K562 (cell line): ENCODE data around the gene FOSL2. TPM values are rescaled to one million over a fixed set of nuclear protein-coding genes. Genes with fewer than 3 reads are reported as not detected.

Experiments used
- ATAC-seq: fragments of 200-7000 bp; cut with Tn5 transposase; 3 replicates; pipeline ENCODE4 v1.9.1; 2020; ENCODE audit warnings: moderate library complexity
- BruUV-seq: library from RNA; stranded (reverse); fragments of 400-500 nt; replicated peaks from 2 replicates; lab custom pipeline; 2021; lab: Mats Ljungman, UMichigan
- CTCF ChIA-PET: fragments of 300-600 bp; formaldehyde crosslinking; extraction: SDS; loops from one replicate; lab custom pipeline; 2021; ENCODE audit warnings: low intra/inter-chr PET ratio; lab: Yijun Ruan, JAX
- POLR2A ChIA-PET: fragments of 300-600, 350-650 bp; sonication (Branson Sonifier 250); formaldehyde crosslinking; extraction: SDS; loops from one replicate; lab custom pipeline; 2021; ENCODE audit warnings: antibody characterized with exemption, inconsistent platforms; lab: Yijun Ruan, JAX
- DNase-seq, 4 experiments: peaks; one replicate each; pipeline versions ENCODE4 v3.0.0 to v3.0.0-alpha.2; 2011 to 2018; ENCODE audit warnings: low spot score in 3 of 4, mixed read lengths in 3 of 4; ENCODE audit errors: extremely low read depth in 1 of 4
- FAIRE-seq: peaks from 2 replicates; lab custom pipeline; 2011; peaks lifted over from hg19 to GRCh38; lab: Jason Lieb, UNC
- H2AFZ ChIP-seq: 2 replicates; pipeline ENCODE4 v1.6.0; 2011; ENCODE audit warnings: low read depth, low read length, control low read depth, inconsistent platforms
- H3K27ac ChIP-seq: fragments of 200-600 bp; 3 replicates; pipeline ENCODE4 v1.8.0; 2011; ENCODE audit warnings: low read depth, mild to moderate bottlenecking, control low read depth, inconsistent platforms, low read length, moderate library complexity, mixed read lengths; ENCODE audit errors: extremely low read depth
- H3K27me3 ChIP-seq, 2 experiments: fragments of 300-600 bp in 1 of 2; 2 replicates in 1 of 2; 3 replicates in 1 of 2; pipeline versions ENCODE4 v1.6.0 to v1.8.0; 2011; ENCODE audit warnings: inconsistent platforms in 2 of 2, low read length in 2 of 2, mild to moderate bottlenecking in 1 of 2, mixed read lengths in 1 of 2, moderate library complexity in 1 of 2; ENCODE audit not compliant: control insufficient read depth in 2 of 2, insufficient read depth in 2 of 2
- H3K36me3 ChIP-seq: fragments of 300-600 bp; 3 replicates; pipeline ENCODE4 v1.8.0; 2011; ENCODE audit warnings: mild to moderate bottlenecking, low read length, inconsistent platforms; ENCODE audit not compliant: control insufficient read depth, insufficient read depth
- H3K4me1 ChIP-seq, 2 experiments: fragments of 200-600 bp in 1 of 2; replicated peaks in 1 of 2; 2 replicates in 1 of 2; 3 replicates in 1 of 2; pipeline versions ENCODE4 v1.5.1 to v1.8.0; 2011; ENCODE audit warnings: inconsistent platforms in 2 of 2, low read length in 2 of 2, mild to moderate bottlenecking in 1 of 2, mixed read lengths in 1 of 2, moderate library complexity in 1 of 2; ENCODE audit not compliant: control insufficient read depth in 2 of 2, insufficient read depth in 2 of 2
- H3K4me2 ChIP-seq: 2 replicates; pipeline ENCODE4 v1.6.1; 2011; ENCODE audit warnings: low read length, control low read depth, inconsistent platforms, mixed read lengths; ENCODE audit not compliant: insufficient read depth
- H3K4me3 ChIP-seq: fragments of 200-600 bp; sonication (generic), shearing (Covaris generic); 2 replicates; pipeline ENCODE4 v1.5.1; 2016; ENCODE audit warnings: control low read depth, inconsistent platforms
- H3K79me2 ChIP-seq: fragments of 200-600 bp; 3 replicates; pipeline ENCODE4 v1.8.0; 2011; ENCODE audit warnings: low read length, inconsistent platforms; ENCODE audit not compliant: control insufficient read depth, insufficient read depth
- H3K9ac ChIP-seq, 2 experiments: 2 replicates each; pipeline versions ENCODE4 v1.6.0 to v1.6.1; 2011; ENCODE audit warnings: low read depth in 2 of 2, low read length in 2 of 2, control low read depth in 1 of 2, inconsistent platforms in 1 of 2, mild to moderate bottlenecking in 1 of 2, mixed read lengths in 1 of 2; ENCODE audit not compliant: insufficient read depth in 1 of 2
- H3K9me1 ChIP-seq: one replicate; pipeline ENCODE4 v1.6.0; 2011; ENCODE audit warnings: inconsistent platforms, mild to moderate bottlenecking, low read length, moderate library complexity; ENCODE audit not compliant: control insufficient read depth, insufficient read depth
- H3K9me3 ChIP-seq: replicated peaks from 2 replicates; pipeline ENCODE4 v1.5.1; 2011; ENCODE audit warnings: low read depth, low read length, inconsistent platforms; ENCODE audit not compliant: control insufficient read depth, insufficient read depth
- H4K20me1 ChIP-seq: replicated peaks from 2 replicates; pipeline ENCODE4 v1.6.1; 2011; ENCODE audit warnings: low read length, inconsistent platforms, mixed read lengths; ENCODE audit not compliant: control insufficient read depth, insufficient read depth
- ADNP ChIP-seq: fragments of 200-800 bp; sonication (Bioruptor generic); IDR thresholded peaks from 2 replicates; pipeline ENCODE4 v1.6.1; 2016; ENCODE audit warnings: missing genetic modification characterization, missing compliant biosample characterization
- BCOR ChIP-seq: fragments of 450-650 bp; IDR thresholded peaks from 2 replicates; pipeline ENCODE4 v1.6.1; 2016
- CBX1 ChIP-seq: sonication (generic); IDR thresholded peaks from 2 replicates; pipeline ENCODE4 v1.6.1; 2016; ENCODE audit warnings: antibody characterized with exemption, low read depth, mild to moderate bottlenecking
- CHD4 ChIP-seq: fragments of 200-600 bp; sonication (generic); IDR thresholded peaks from 3 replicates; pipeline ENCODE4 v1.6.1; 2012; ENCODE audit warnings: low read depth, mild to moderate bottlenecking, mixed read lengths, low read length, inconsistent platforms; ENCODE audit not compliant: insufficient read depth, insufficient replicate concordance, poor library complexity, severe bottlenecking
- HNRNPH1 ChIP-seq: fragments of 200-400 bp; formaldehyde crosslinking; optimal IDR thresholded peaks from 2 replicates; pipeline ENCODE3; 2017; ENCODE audit warnings: low read depth, mild to moderate bottlenecking, low read length, moderate library complexity
- KDM1A ChIP-seq, 2 experiments: fragments of 450-650 bp; IDR thresholded peaks; 2 replicates each; pipeline ENCODE4 v1.6.1; 2016; ENCODE audit warnings: mild to moderate bottlenecking in 2 of 2
- KLF13 ChIP-seq: fragments of 450-650 bp; IDR thresholded peaks from 2 replicates; pipeline ENCODE4 v1.6.1; 2016; ENCODE audit warnings: missing genetic modification characterization, low read depth, mild to moderate bottlenecking, missing compliant biosample characterization, moderate library complexity, borderline replicate concordance
- MYNN ChIP-seq, 2 experiments: sonication (generic); formaldehyde crosslinking in 1 of 2; IDR thresholded peaks; 2 replicates each; pipeline versions ENCODE4 v1.5.0 to v1.6.1; 2016 to 2020; ENCODE audit warnings: antibody characterized with exemption in 1 of 2, missing genetic modification reagents in 1 of 2
- PTBP1 ChIP-seq: fragments of 200-400 bp; formaldehyde crosslinking; IDR thresholded peaks from 2 replicates; pipeline ENCODE4 v1.6.1; 2017; ENCODE audit warnings: low read depth, low read length
- RBM25 ChIP-seq: fragments of 200-400 bp; formaldehyde crosslinking; IDR thresholded peaks from 2 replicates; pipeline ENCODE4 v1.6.1; 2018; ENCODE audit warnings: low read length, low read depth, moderate library complexity; ENCODE audit not compliant: severe bottlenecking
- RCOR1 ChIP-seq, 2 experiments: IDR thresholded peaks; 2 replicates each; pipeline ENCODE4 v1.6.1; 2012; ENCODE audit warnings: low read depth in 2 of 2, low read length in 2 of 2, borderline replicate concordance in 1 of 2, improper control_type of control experiment in 1 of 2
- SMARCA5 ChIP-seq: fragments of 450-650 bp; IDR thresholded peaks from 2 replicates; pipeline ENCODE4 v1.6.1; 2016
- ZFP36 ChIP-seq: fragments of 150-350 bp; IDR thresholded peaks from 2 replicates; pipeline ENCODE4 v1.6.1; 2018; ENCODE audit warnings: low read length, low read depth; ENCODE audit not compliant: partially characterized antibody
- ZNF436 ChIP-seq: fragments of 250-450, 450-650 bp; sonication (Bioruptor Pico); formaldehyde crosslinking; IDR thresholded peaks from 2 replicates; pipeline ENCODE4 v1.7.0; 2020; ENCODE audit warnings: mild to moderate bottlenecking
- WGBS: fragments of 100-300 bp; shearing (Covaris generic); methylation state at CpG from one replicate; pipeline ENCODE4 v1.1.6; 2016; ENCODE audit warnings: low coverage, mixed read lengths; ENCODE audit not compliant: insufficient coverage; ENCODE audit errors: missing lambda C conversion rate; 5-methylcytosine and 5-hydroxymethylcytosine counted together
- in situ Hi-C: fragments of 300-500 bp; cut with MboI; formaldehyde crosslinking; loops from 4 replicates; pipeline ENCODE4 v1.15.0; 2018; ENCODE audit warnings: inconsistent platforms, mixed read lengths
- intact Hi-C: fragments of 100-400 bp; cut with micrococcal nuclease; formaldehyde crosslinking; loops from 2 replicates; pipeline ENCODE4 v1.14.2; 2022
- polyA plus RNA-seq, 8 experiments: library from polyadenylated mRNA; depleted of rRNA in 4 of 8; stranded (reverse) in 5 of 8; unstranded in 3 of 8; fragments of >200 nt; fragmentation: Nextera tagmentation in 2 of 8; fragmentation: Illumina TruSeq in 1 of 8; extraction: Ambion mirVana in 2 of 8; extraction: Trizol in 1 of 8; gene quantifications; 2 replicates each; pipeline versions ENCODE4 v1.2.1 to v1.2.3, GENCODE V29; 2011 to 2014; ENCODE audit warnings: inconsistent platforms in 1 of 8, missing spikeins in 1 of 8
- total RNA-seq, 7 experiments: library from RNA; depleted of rRNA in 6 of 7; stranded (reverse); fragments of >200 nt in 6 of 7; fragmentation: Illumina TruSeq in 2 of 7; extraction: Trizol in 2 of 7; gene quantifications; 2 replicates each; pipeline versions ENCODE4 v1.2.1 to v1.2.3, GENCODE V29; 2011 to 2021; ENCODE audit warnings: low replicate concordance in 1 of 7
- TF ChIP-seq, protein P1 (sequence below): IDR thresholded peaks from 3 replicates; pipeline ENCODE4 v1.6.1; 2011; ENCODE audit warnings: borderline replicate concordance, mild to moderate bottlenecking, moderate library complexity; ENCODE audit not compliant: insufficient read length; ENCODE audit errors: extremely low read depth
- TF ChIP-seq, protein P2 (sequence below): sonication (generic); formaldehyde crosslinking; IDR thresholded peaks from 2 replicates; pipeline ENCODE4 v1.8.1; 2023; ENCODE audit warnings: mild to moderate bottlenecking, missing genetic modification reagents

Gene FOSL2
- total and polyA plus RNA-seq, 9 of the 15 experiments (the other 6 are each of a cell fraction or from before 2014, with no cell fraction given), result 0.04 to 2.9 (median 0.80) TPM

- Histone ChIP-seq H3K9me1 (no peaks in the 10 kb centered on the region), H3K9ac (no peak overlapping the region), H3K27ac (no peak overlapping the region), H3K79me2 (no peaks in the 10 kb centered on the region), H4K20me1 (no peaks in the 10 kb centered on the region), H3K9me3 (no peaks in the 10 kb centered on the region), H3K4me2 (no peak overlapping the region), H3K27me3 (no peaks in the 10 kb centered on the region), H3K4me3 (no peak overlapping the region), H3K36me3 (no peaks in the 10 kb centered on the region), H2AFZ (no peak overlapping the region), H3K4me1 (peaks cover 15 to 46% of the 10 kb centered on the region in 2 experiments)
- ATAC-seq (no peak), DNase-seq (no peak), FAIRE-seq (no peak)
- ChIA-PET CTCF (no interaction called here), POLR2A (no interaction called here)
- TF ChIP-seq CHD4 (peak; percentile 94), PTBP1 (0 out of 2 replicates have a peak, but pooled peaks have one; percentile 62), MYNN (IDR thresholded peaks at IDR 0.05) (no peak), MYNN (CRISPR knock-in tag; IDR thresholded peaks at IDR 0.05) (no peak), CBX1 (peak; percentile 85; the same call in 1 of the 2 replicates), SMARCA5 (peak; percentile 89), HNRNPH1 (no peak), KDM1A (IDR thresholded peaks at IDR 0.05) (peak; percentile 57 to 69; a peak in 3 of 4 replicates), ZFP36 (peak; percentile 100), RCOR1 (IDR thresholded peaks at IDR 0.05; ENCODE audit: borderline replicate concordance in 1 of 2, low read depth in 2 of 2, low read length in 2 of 2) (peak in 1 of 2 experiments; percentile 79; a peak in 2 of 4 replicates), ADNP (tag) (peak; percentile 65), RBM25 (peak; percentile 90), KLF13 (tag) (no peak), BCOR (peak; percentile 94), ZNF436 (CRISPR knock-in tag) (peak; percentile 94)
- TF ChIP-seq, protein P1, sequence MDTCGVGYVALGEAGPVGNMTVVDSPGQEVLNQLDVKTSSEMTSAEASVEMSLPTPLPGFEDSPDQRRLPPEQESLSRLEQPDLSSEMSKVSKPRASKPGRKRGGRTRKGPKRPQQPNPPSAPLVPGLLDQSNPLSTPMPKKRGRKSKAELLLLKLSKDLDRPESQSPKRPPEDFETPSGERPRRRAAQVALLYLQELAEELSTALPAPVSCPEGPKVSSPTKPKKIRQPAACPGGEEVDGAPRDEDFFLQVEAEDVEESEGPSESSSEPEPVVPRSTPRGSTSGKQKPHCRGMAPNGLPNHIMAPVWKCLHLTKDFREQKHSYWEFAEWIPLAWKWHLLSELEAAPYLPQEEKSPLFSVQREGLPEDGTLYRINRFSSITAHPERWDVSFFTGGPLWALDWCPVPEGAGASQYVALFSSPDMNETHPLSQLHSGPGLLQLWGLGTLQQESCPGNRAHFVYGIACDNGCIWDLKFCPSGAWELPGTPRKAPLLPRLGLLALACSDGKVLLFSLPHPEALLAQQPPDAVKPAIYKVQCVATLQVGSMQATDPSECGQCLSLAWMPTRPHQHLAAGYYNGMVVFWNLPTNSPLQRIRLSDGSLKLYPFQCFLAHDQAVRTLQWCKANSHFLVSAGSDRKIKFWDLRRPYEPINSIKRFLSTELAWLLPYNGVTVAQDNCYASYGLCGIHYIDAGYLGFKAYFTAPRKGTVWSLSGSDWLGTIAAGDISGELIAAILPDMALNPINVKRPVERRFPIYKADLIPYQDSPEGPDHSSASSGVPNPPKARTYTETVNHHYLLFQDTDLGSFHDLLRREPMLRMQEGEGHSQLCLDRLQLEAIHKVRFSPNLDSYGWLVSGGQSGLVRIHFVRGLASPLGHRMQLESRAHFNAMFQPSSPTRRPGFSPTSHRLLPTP, result peak; percentile 53
- TF ChIP-seq, protein P2, sequence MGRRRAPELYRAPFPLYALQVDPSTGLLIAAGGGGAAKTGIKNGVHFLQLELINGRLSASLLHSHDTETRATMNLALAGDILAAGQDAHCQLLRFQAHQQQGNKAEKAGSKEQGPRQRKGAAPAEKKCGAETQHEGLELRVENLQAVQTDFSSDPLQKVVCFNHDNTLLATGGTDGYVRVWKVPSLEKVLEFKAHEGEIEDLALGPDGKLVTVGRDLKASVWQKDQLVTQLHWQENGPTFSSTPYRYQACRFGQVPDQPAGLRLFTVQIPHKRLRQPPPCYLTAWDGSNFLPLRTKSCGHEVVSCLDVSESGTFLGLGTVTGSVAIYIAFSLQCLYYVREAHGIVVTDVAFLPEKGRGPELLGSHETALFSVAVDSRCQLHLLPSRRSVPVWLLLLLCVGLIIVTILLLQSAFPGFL (CRISPR knock-in tag), result no peak
- WGBS, result 37% methylated on average over 6 of the region's 6 CpGs
- in situ Hi-C loops, result no loop called here
- BruUV-seq, result no TSS peak
- intact Hi-C loops, result no loop called here
Observed at GRCh38 chr2:28347193-28347592, 45.5 kb upstream of the FOSL2 start.
